ENCODE data around the gene BSND.

The BSND gene

GRCh38 chr1:54987919-54988705 is 10.6 kb upstream of the BSND start:
- no peak for DNase-seq (ENCODE audit: low read depth in 1 of 2, low spot score in 1 of 2)
- in situ Hi-C loops (cut with HindIII; ENCODE audit: low pct_unique_long_range_greater_than_20kb, low sequenced_read_pairs), result no loop called here
- no peak for TF ChIP-seq JUND (IDR thresholded peaks at IDR 0.05; ENCODE audit: low read depth)

- no peak for DNase-seq (ENCODE audit: low read depth in 1 of 2, low spot score in 1 of 2)
- in situ Hi-C loops (cut with HindIII; ENCODE audit: low pct_unique_long_range_greater_than_20kb, low sequenced_read_pairs), result no loop called here
- no peak for TF ChIP-seq JUND (IDR thresholded peaks at IDR 0.05; ENCODE audit: low read depth)
Measured at GRCh38 chr1:54988975-54989374, 9.8 kb upstream of the BSND start.

- in situ Hi-C loops (cut with HindIII; ENCODE audit: low pct_unique_long_range_greater_than_20kb, low sequenced_read_pairs), result no loop called here
- no peak for DNase-seq (ENCODE audit: low read depth in 1 of 2, low spot score in 1 of 2)
- TF ChIP-seq JUND (IDR thresholded peaks at IDR 0.05; ENCODE audit: low read depth), result no peak
Measured at GRCh38 chr1:54989473-54989872, 9.3 kb upstream of the BSND start.

GRCh38 chr1:54989968-54990810 is 8.5 kb upstream of the BSND start:
- DNase-seq (ENCODE audit: low read depth in 1 of 2, low spot score in 1 of 2), result no peak
- in situ Hi-C loops (cut with HindIII; ENCODE audit: low pct_unique_long_range_greater_than_20kb, low sequenced_read_pairs), result no loop called here
- TF ChIP-seq JUND (IDR thresholded peaks at IDR 0.05; ENCODE audit: low read depth), result no peak

GRCh38 chr1:54990916-54991315 is 7.8 kb upstream of the BSND start:
- DNase-seq (ENCODE audit: low read depth in 1 of 2, low spot score in 1 of 2), result no peak
- no peak for TF ChIP-seq JUND (IDR thresholded peaks at IDR 0.05; ENCODE audit: low read depth)
- in situ Hi-C loops (cut with HindIII; ENCODE audit: low pct_unique_long_range_greater_than_20kb, low sequenced_read_pairs), result no loop called here

DNA sequence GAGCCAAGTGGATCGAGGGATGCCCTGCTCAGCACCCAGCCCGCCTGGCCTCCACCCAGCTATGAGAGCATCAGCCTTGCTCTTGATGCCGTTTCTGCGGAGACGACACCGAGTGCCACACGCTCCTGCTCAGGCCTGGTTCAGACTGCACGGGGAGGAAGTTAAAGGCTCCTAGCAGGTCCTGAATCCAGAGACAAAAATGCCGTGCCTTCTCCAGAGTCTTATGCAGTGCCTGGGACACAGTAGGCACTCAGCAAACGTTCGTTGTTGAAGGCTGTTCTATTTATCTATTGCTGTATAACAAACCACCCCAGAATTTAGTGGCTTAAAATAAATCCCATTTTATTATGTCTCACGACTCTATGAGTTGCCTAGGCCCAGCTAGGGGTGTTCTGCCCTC is 6.8 kb upstream of the BSND start:
- in situ Hi-C loops (cut with HindIII; ENCODE audit: low pct_unique_long_range_greater_than_20kb, low sequenced_read_pairs), result no loop called here

GRCh38 chr1:54993140-54993539 is 5.6 kb upstream of the BSND start:
- in situ Hi-C loops (cut with HindIII; ENCODE audit: low pct_unique_long_range_greater_than_20kb, low sequenced_read_pairs), result no loop called here
- TF ChIP-seq JUND (IDR thresholded peaks at IDR 0.05; ENCODE audit: low read depth), result no peak

More for the DNA sequence above, 6.8 kb upstream of the BSND start:
- TF ChIP-seq JUND (IDR thresholded peaks at IDR 0.05; ENCODE audit: low read depth), result no peak
- no peak for DNase-seq (ENCODE audit: low read depth in 1 of 2, low spot score in 1 of 2)

DNA sequence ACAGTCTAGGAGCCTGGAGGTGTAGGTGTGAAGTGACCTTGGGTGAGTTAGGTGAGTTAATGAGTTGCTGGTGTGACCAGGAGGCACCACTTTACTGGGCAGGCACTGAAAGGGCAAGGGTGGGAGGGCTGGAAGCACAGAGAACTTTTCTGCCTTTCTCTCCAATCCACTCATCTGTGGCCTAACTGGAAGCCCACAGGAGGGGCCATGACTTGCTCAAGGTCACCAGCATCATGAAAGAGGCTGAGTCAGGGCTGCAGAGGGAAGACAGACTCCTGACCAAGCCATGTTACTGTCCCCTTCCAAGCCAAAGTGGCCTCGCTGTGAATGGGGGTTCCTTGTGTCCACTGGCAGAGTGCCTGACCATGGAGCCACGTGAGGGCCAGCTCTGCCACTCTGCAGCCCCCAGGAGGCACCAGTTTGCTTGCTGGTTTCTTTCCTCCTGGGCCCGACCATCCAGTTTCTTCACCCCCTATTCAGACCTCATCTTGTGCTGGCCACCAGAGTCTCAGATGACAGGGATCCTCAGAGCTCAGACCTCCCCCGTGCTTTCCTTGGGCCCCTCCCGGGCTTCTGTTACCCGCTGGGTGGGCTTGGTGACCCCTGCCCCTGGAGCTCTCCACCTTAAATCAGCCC is 4.3 kb upstream of the BSND start:
- TF ChIP-seq JUND (IDR thresholded peaks at IDR 0.05; ENCODE audit: low read depth), result no peak
- in situ Hi-C loops (cut with HindIII; ENCODE audit: low pct_unique_long_range_greater_than_20kb, low sequenced_read_pairs), result no loop called here
- no peak for DNase-seq (ENCODE audit: low read depth in 1 of 2, low spot score in 1 of 2)

More at GRCh38 chr1:54993140-54993539, 5.6 kb upstream of the BSND start:
- DNase-seq (ENCODE audit: low read depth in 1 of 2, low spot score in 1 of 2), result no peak

GRCh38 chr1:54995013-54995760 is 3.5 kb upstream of the BSND start:
- in situ Hi-C loops (cut with HindIII; ENCODE audit: low pct_unique_long_range_greater_than_20kb, low sequenced_read_pairs), result no loop called here
- no peak for DNase-seq (ENCODE audit: low read depth in 1 of 2, low spot score in 1 of 2)

DNA sequence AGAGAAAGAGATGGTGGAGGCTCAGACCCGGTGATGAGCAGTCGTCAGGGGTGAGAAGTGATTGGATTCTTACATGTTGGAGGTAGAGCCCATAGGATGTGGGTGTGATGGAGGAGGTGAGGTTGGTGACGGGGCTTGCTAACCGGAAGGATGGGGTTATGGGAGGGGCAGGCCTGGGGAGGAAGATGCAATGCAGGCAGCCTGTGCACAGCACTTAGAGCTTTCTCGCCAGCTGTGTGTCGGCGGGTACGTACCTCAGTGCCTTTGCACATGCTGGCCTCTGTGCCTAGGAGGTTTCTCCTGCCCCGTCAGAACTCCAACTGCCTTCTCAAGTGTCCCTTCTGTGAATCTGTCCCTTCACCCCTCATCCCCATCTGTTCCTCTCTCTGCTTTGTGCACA is 2.9 kb upstream of the BSND start:
- DNase-seq (ENCODE audit: low read depth in 1 of 2, low spot score in 1 of 2), result no peak
- no peak for TF ChIP-seq JUND (IDR thresholded peaks at IDR 0.05; ENCODE audit: low read depth)
- in situ Hi-C loops (cut with HindIII; ENCODE audit: low pct_unique_long_range_greater_than_20kb, low sequenced_read_pairs), result no loop called here

More at GRCh38 chr1:54995013-54995760, 3.5 kb upstream of the BSND start:
- no peak for TF ChIP-seq JUND (IDR thresholded peaks at IDR 0.05; ENCODE audit: low read depth)

DNA sequence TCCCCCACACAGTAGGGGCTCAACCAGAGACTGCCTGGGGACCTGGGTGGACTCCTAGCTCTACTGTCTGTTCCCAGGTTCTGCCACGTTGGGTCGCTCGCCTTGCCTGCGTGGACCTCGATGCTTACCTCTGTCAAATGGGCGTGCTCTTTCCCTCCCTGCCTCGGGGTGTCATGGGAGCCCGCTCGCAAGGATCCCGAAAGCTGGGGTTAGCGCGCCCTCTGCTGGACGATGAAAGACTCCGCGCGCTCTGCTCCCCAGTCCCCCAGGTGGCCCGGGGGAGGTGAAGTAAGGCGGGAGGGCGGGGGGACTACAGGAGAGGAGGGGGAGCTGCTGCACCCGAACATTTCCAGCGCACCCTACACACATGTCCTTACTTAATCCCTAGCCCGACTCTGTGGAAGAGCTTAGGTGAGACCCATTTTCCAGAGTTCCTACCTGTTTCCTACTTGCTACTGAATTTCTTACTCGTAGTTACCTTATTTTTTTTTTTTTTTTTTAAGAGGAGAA is 2.3 kb upstream of the BSND start:
- DNase-seq (ENCODE audit: low read depth in 1 of 2, low spot score in 1 of 2), result peak; percentile 83 to 86
- TF ChIP-seq JUND (IDR thresholded peaks at IDR 0.05; ENCODE audit: low read depth), result no peak
- in situ Hi-C loops (cut with HindIII; ENCODE audit: low pct_unique_long_range_greater_than_20kb, low sequenced_read_pairs), result no loop called here
